Right atrium auricular region (tissue), 2 donors: ENCODE results near the gene FRMD4A. TPM values are rescaled to one million over a fixed set of nuclear protein-coding genes. Genes with fewer than 3 reads are reported as not detected.

ENCODE experiments used
- DNase-seq: peaks from one replicate; pipeline ENCODE4 v3.0.0-alpha.2; 2019; ENCODE audit warnings: low spot score
- H3K27ac ChIP-seq, 2 donors: fragments of 200-600 bp; sonication (generic); 1 replicate in 1 of 2; 2 replicates in 1 of 2; pipeline ENCODE4 v1.5.1; 2016 to 2019
- H3K27me3 ChIP-seq, 2 donors: fragments of 200-600 bp; sonication (generic); one replicate each; pipeline versions ENCODE4 v1.5.1 to v1.6.0; 2017 to 2019
- H3K36me3 ChIP-seq: fragments of 200-600 bp; sonication (generic); one replicate; pipeline ENCODE4 v1.5.1; 2016
- H3K4me1 ChIP-seq, 2 donors: fragments of 200-600 bp; sonication (generic); one replicate each; pipeline versions ENCODE4 v1.5.1 to v1.6.0; 2017 to 2019
- H3K4me3 ChIP-seq, 2 donors: fragments of 200-600 bp; sonication (generic); 1 replicate in 1 of 2; 2 replicates in 1 of 2; pipeline ENCODE4 v1.5.1; 2017 to 2019; ENCODE audit warnings: mild to moderate bottlenecking in 1 of 2, moderate library complexity in 1 of 2
- H3K9me3 ChIP-seq, 2 donors: fragments of 200-600 bp; sonication (generic); one replicate each; pipeline ENCODE4 v1.5.1; 2019
- total RNA-seq, 2 donors: library from RNA; depleted of rRNA; stranded (reverse); fragments of >200 nt; gene quantifications; one replicate each; pipeline ENCODE4 v1.1.0, GENCODE V29; 2016
- TF ChIP-seq, protein P1 (sequence below), 2 donors: fragments of 200-600 bp; sonication (generic); IDR thresholded peaks; one replicate each; pipeline ENCODE4 v1.5.1; 2019; ENCODE audit warnings: antibody characterized with exemption in 2 of 2

The FRMD4A gene
- total RNA-seq, 2 donors from 2014 or later: 15.9 to 22.9 TPM

DNA sequence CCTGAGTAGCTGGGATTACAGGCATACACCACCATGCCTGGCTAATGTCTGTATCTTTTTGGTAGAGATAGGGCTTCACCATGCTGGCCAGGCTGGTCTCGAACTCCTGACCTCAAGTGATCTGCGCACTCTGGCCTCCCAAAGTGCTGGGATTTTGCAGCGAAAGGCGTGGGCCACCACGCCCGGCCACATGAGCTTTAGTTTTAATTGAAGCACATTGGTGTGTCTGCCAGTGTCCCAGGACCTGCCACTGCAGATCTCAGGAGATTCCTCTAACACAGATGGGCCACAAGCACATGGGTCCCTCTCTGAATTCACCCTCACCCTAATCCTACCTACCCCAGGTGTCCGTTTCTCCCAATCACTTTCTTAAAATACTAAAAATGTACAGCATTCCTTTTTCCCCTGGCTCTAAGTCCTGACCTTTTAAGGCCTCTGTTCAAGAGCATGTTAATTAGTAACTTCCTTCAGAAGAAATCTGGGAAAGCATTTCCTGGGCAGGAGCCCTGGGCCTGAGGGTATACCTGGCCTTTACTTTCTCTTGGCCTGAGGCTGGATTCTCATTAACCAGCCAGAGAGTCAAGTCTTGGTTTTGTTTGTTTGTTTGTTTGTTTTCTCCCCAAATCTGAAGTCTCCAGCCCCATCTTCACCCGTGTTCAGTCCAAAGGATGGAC, 661.4 kb downstream of the FRMD4A start:
- DNase-seq: no peak
- Histone ChIP-seq H3K9me3 (no peaks in the 10 kb centered on the region), H3K4me3 (no peak overlapping the region), H3K4me1 (no peaks in the 10 kb centered on the region), H3K27ac (no peak overlapping the region), H3K36me3 (peaks cover 59% of the 10 kb centered on the region), H3K27me3 (no peaks in the 10 kb centered on the region)
- TF ChIP-seq, protein P1, sequence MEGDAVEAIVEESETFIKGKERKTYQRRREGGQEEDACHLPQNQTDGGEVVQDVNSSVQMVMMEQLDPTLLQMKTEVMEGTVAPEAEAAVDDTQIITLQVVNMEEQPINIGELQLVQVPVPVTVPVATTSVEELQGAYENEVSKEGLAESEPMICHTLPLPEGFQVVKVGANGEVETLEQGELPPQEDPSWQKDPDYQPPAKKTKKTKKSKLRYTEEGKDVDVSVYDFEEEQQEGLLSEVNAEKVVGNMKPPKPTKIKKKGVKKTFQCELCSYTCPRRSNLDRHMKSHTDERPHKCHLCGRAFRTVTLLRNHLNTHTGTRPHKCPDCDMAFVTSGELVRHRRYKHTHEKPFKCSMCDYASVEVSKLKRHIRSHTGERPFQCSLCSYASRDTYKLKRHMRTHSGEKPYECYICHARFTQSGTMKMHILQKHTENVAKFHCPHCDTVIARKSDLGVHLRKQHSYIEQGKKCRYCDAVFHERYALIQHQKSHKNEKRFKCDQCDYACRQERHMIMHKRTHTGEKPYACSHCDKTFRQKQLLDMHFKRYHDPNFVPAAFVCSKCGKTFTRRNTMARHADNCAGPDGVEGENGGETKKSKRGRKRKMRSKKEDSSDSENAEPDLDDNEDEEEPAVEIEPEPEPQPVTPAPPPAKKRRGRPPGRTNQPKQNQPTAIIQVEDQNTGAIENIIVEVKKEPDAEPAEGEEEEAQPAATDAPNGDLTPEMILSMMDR (IDR thresholded peaks at IDR 0.05): no peak

DNA sequence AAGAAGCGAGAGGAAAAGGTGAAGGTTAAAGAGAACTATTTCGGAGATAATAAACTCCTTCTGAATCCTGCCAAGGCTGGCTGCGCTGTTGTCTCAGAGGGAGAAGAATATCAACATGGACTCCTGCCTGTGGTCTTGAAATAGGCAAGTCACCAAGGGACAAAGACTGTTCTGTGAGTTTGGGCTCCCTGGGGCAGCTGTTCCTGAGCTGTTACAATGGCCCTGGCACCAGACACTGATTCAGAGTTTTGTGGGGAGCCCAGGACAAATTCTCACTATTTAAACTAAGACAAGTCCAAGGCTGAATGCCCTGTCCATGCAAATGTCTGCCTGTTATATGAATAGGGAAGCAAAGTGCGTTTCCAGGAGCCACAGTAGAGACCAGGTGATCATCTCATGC, 662.6 kb downstream of the FRMD4A start:
- Histone ChIP-seq H3K27me3 (no peaks in the 10 kb centered on the region), H3K9me3 (no peaks in the 10 kb centered on the region), H3K4me3 (no peak overlapping the region), H3K36me3 (peaks cover 67% of the 10 kb centered on the region), H3K4me1 (no peaks in the 10 kb centered on the region), H3K27ac (no peak overlapping the region)
- TF ChIP-seq, protein P1 (IDR thresholded peaks at IDR 0.05): no peak
- DNase-seq: no peak

GRCh38 chr10:13665516-13666262, 665.0 kb downstream of the FRMD4A start:
- Histone ChIP-seq H3K4me1 (no peaks in the 10 kb centered on the region), H3K27ac (no peak overlapping the region), H3K9me3 (no peaks in the 10 kb centered on the region), H3K27me3 (no peaks in the 10 kb centered on the region), H3K4me3 (no peak overlapping the region), H3K36me3 (peaks cover 69% of the 10 kb centered on the region)
- TF ChIP-seq, protein P1 (IDR thresholded peaks at IDR 0.05): no peak
- no peak for DNase-seq

GRCh38 chr10:13661256-13661655, 669.5 kb downstream of the FRMD4A start:
- TF ChIP-seq, protein P1 (IDR thresholded peaks at IDR 0.05): no peak
- H3K4me1 ChIP-seq: peaks cover 0 to 16% of the 10 kb centered on the region in 2 donors
- peaks cover 56% of the 10 kb centered on the region for H3K36me3 ChIP-seq
- no peak for DNase-seq
- peak overlapping the region in 1 of 2 donors; percentile 5 for H3K27ac ChIP-seq
- H3K9me3 ChIP-seq: no peaks in the 10 kb centered on the region
- no peak overlapping the region for H3K4me3 ChIP-seq
- H3K27me3 ChIP-seq: no peaks in the 10 kb centered on the region

GRCh38 chr10:13660551-13660920, 670.2 kb downstream of the FRMD4A start:
- H3K36me3 ChIP-seq: peaks cover 55% of the 10 kb centered on the region
- H3K27me3 ChIP-seq: no peaks in the 10 kb centered on the region
- H3K27ac ChIP-seq: peak overlapping the region in 1 of 2 donors; percentile 59
- H3K9me3 ChIP-seq: no peaks in the 10 kb centered on the region
- TF ChIP-seq, protein P1 (IDR thresholded peaks at IDR 0.05): no peak
- no peak overlapping the region for H3K4me3 ChIP-seq
- H3K4me1 ChIP-seq: peaks cover 0 to 16% of the 10 kb centered on the region in 2 donors
- DNase-seq: no peak
